PFSK-1 (cell line): ENCODE data around the gene FAM131B.

ENCODE experiments used
- REST ChIP-seq, 2 experiments: IDR thresholded peaks; 2 replicates each; pipeline versions ENCODE4 v1.6.1 to v1.8.0; 2011 to 2012; ENCODE audit warnings: low read depth in 2 of 2, low read length in 2 of 2, control low read depth in 1 of 2, inconsistent platforms in 1 of 2, mild to moderate bottlenecking in 1 of 2, moderate library complexity in 1 of 2; ENCODE audit not compliant: insufficient read depth in 1 of 2
- SIN3A ChIP-seq: IDR thresholded peaks from 2 replicates; pipeline ENCODE4 v1.6.1; 2012; ENCODE audit warnings: mild to moderate bottlenecking, low read length, moderate library complexity, borderline replicate concordance; ENCODE audit not compliant: insufficient read depth
- TAF1 ChIP-seq: IDR thresholded peaks from 2 replicates; pipeline ENCODE4 v1.6.1; 2012; ENCODE audit warnings: low read length, control low read depth, borderline replicate concordance; ENCODE audit not compliant: insufficient read depth

- TF ChIP-seq REST (IDR thresholded peaks at IDR 0.05; ENCODE audit: insufficient read depth in 1 of 2, low read depth in 2 of 2, low read length in 2 of 2) = no peak
- no peak for TF ChIP-seq TAF1
- no peak for TF ChIP-seq SIN3A
Measured at GRCh38 chr7:143362131-143363015, at the start of gene FAM131B.
